Mucosa of gallbladder (tissue), 1 donor: ENCODE data around the gene IRGQ. TPM values are rescaled to one million over a fixed set of nuclear protein-coding genes. Genes with fewer than 3 reads are reported as not detected.

Source experiments
- DNase-seq: peaks from one replicate; pipeline ENCODE4 v3.0.0-alpha.2; 2020; ENCODE audit warnings: low spot score
- total RNA-seq: library from RNA; stranded (reverse); gene quantifications from one replicate; pipeline ENCODE4 v1.2.1, GENCODE V29; 2021
- donor health status: DM: no; HTN: no; CAD: no.

The IRGQ gene
- total RNA-seq, 1 donor from 2014 or later, result 35.7 TPM

DNA sequence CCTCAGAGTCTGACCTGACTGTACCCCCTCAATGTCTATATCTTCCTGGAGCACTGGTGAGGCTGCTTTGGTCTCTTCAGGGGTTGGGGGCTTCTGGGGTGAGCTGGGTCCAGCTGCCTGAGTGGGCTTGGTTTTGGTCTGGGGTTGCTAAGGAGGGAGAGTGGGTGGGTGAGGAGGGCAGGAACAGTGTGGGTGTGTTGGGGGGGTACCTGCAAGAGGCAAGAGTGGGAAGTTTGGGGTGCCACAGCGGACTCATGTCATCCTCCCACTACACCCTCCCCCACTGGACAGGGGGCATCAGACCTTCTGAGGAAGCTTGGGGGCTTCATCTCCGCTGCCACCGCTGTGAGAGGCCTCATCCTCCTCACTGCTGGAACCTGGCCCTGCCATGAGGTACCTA lies 49.4 kb downstream of the IRGQ start:
- DNase-seq, result no peak

DNA sequence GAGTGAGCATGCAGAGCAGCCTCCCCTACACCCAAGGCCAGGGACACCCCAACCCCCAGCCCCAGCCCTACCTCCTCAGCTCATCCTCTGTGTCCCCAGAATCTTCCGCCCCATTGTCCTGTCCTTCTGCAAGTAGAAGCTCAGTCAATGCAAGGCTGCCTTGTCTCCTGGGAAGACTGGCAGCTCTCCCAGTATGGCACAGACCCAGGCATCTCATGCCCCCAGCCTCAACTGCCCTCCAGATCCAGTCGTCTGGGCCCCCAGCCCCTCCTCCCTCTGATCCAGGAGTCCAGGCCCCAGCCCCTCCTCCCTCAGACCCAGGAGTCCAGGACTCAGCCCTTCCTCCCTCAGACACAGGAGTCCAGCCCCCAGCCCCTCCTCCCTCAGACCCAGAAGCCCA lies 50.0 kb downstream of the IRGQ start:
- DNase-seq, result no peak

DNA sequence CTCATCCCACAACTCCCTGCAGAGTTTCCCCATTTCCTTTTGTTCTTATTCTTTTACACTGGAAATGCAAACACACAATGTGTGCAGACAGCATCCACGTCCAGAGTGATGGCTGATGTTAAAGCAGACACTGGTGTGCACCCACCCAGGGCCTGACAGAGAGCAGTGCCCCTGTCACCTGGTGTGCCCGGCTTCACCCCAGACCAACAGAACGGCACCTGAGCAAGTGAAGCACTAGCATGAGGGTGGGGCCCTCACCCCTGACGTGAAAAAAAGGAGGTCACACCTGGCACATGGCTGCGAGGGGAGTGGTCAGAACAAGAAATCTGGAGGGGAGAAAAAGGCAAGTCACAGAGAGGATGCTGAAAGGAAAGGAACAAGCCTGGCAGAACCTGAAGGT lies 50.7 kb downstream of the IRGQ start:
- DNase-seq, result no peak

DNA sequence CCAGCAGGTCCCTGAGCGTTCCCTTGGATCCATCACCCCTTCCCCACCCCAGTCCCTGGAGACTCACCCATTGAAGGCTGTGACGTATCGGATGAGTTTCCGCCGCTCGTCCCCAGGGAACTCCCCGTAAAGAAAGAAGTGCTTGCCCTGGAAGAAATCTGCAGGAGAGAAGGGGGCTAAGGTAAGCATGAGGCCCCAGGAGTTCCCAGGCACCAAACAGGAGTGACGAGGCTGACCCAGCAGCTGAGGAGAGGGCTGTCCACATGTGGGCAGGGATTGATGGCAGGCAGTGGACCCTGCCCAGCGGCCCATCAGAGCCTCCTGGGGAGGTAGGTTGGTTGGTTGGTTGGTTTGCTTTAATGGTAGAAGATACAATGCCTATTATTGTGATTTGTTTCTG lies 51.9 kb downstream of the IRGQ start:
- DNase-seq, result no peak

DNA sequence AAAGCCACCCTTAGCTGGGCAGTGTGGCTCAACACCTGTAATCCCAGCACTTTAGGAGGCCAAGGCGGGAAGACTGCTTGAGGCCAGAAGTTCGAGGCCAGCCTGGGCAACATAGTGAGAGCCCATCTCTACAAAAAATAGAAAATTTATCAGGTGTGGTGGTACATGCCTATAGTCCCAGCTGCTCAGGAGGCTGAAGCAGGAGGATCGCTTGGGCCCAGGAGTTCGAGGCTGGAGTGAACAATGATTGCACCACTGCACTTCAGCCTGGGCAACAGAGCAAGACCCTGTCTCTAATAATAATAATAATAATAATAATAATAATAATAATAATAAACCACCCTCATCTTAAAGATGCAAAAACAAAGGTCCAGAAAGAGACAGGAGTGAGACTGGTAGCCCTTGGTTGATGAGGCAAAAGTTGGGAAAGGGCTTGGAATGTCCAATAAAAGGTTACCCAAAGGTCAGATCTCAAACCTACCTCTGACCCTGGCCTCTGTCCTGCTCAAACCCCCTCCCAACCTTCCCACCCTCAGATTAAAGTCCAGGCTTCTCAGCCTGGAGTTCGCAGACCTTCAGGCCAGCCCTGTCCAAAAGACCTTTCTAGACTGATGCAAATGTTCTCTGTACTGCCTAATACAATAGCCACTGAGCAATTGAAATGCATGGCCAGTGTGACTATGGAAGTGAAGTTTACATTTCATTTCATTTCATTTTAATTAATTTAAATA lies 53.8 kb downstream of the IRGQ start:
- DNase-seq, result no peak

DNA sequence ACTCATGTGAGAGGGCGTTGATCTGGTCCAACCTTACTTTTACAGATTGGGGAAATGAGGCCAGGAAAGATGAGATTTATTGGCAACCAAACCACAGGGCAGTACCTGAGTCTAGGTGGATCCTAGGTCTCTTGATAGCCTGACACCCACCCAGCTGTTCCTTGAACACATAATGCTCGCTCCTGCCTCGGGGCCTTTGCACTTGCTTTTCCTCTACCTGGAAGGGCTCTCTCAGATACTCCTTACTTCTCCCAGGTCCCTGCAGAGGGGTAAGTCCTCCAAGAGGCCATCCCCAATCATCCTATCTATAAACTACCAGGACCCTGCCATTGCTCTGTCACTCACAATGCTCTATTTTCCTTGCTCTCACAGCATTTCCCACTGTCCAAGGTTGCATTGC lies 55.6 kb downstream of the IRGQ start:
- no peak for DNase-seq

DNA sequence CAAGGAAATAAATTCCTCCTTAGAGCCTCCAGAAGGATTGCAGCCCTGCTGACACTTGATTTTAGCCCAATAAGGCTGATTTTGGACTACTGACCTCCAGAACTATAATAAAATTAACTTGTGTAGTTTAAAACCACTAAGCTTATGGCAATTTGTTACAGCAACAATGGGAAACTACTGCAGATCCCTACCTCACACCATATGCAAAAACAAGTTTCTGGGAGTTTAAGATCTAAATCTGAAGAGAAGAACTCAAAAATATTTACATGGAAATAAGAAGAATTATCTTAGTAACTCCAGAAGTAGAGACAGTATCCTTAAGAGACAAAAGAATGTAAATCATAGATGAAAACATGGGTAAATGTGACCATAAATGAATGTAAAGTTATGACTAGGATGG lies 57.0 kb downstream of the IRGQ start:
- no peak for DNase-seq

DNA sequence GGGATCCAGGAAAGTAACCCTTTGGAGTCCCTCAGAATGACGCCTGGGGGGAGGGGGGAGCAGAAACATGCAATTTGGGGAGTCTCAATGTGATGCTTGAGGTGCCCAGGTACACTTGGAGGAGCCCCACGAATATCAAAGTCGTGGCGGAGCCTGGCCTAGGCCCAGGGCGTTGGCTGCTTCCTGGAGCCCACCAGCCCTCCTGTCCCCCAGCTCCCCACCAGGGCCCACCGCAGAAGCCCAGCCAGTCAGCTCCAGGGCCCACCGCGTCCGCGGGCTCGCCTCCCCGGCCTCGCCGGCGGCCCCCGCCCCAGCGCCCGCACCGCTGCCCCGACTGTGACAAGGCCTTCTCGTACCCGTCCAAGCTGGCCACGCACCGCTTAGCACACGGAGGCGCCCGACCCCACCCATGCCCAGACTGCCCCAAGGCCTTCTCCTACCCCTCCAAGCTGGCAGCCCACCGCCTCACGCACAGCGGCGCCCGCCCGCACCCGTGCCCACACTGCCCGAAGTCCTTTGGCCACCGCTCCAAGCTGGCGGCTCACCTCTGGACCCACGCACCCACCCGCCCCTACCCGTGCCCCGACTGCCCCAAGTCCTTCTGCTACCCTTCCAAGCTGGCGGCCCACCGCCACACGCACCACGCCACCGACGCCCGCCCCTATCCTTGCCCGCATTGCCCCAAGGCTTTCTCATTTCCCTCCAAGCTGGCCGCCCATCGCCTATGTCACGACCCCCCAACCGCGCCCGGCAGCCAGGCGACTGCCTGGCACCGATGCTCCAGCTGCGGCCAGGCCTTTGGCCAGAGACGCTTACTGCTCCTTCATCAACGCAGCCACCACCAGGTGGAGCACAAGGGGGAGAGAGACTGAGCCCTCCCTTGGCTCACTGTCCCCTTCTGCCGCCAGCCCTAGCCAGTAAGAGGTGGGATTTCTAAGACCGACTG lies 60.8 kb downstream of the IRGQ start:
- peak; percentile 49 for DNase-seq

Other genes starting within 250 kb of the IRGQ start
- gene CD177, start 242.4 kb downstream of the IRGQ start, total RNA-seq, result not detected
- gene TEX101, start 181.2 kb downstream of the IRGQ start, total RNA-seq, result not detected
- gene LYPD3, start 130.5 kb downstream of the IRGQ start, total RNA-seq, result 1.6 TPM
- gene PHLDB3, start 91.4 kb downstream of the IRGQ start, total RNA-seq, result 35.3 TPM
- gene ETHE1, start 68.9 kb downstream of the IRGQ start, total RNA-seq, result 55.4 TPM
- gene ZNF575, start 62.9 kb downstream of the IRGQ start, total RNA-seq, result 4.1 TPM
- 33.6 TPM for gene XRCC1, start 20.6 kb downstream of the IRGQ start, total RNA-seq
- gene PINLYP, start 20.3 kb downstream of the IRGQ start, total RNA-seq, result 13.3 TPM
- gene ZNF576, start 461 bp upstream of the IRGQ start, total RNA-seq, result 17.9 TPM
- gene SRRM5, start 16.0 kb upstream of the IRGQ start, total RNA-seq, result 0.52 TPM
- gene ZNF428, start 23.5 kb upstream of the IRGQ start, total RNA-seq, result 54.4 TPM
- 20.6 TPM for gene CADM4, start 43.7 kb upstream of the IRGQ start, total RNA-seq
- 46.3 TPM for gene PLAUR, start 74.0 kb upstream of the IRGQ start, total RNA-seq
- not detected for gene IRGC, start 119.9 kb upstream of the IRGQ start, total RNA-seq
- gene SMG9, start 158.8 kb upstream of the IRGQ start, total RNA-seq, result 71.4 TPM
- 10.5 TPM for gene KCNN4, start 184.8 kb upstream of the IRGQ start, total RNA-seq
- 1.6 TPM for gene LYPD5, start 206.3 kb upstream of the IRGQ start, total RNA-seq
- gene ZNF283, start 231.2 kb upstream of the IRGQ start, total RNA-seq, result 10.3 TPM